K562 (cell line): Measurements from ENCODE around the gene RXRB. TPM values are rescaled to one million over a fixed set of nuclear protein-coding genes. Genes with fewer than 3 reads are reported as not detected.

ENCODE experiments used
- BRD4 ChIP-seq: fragments of 200-600 bp; sonication (generic); IDR thresholded peaks from 2 replicates; pipeline ENCODE4 v1.6.1; 2017; ENCODE audit warnings: inconsistent platforms
- E2F4 ChIP-seq: sonication (generic); formaldehyde crosslinking; IDR thresholded peaks from 2 replicates; pipeline ENCODE4 v1.8.0; 2022; ENCODE audit warnings: mild to moderate bottlenecking, low read depth, missing genetic modification reagents
- ETV6 ChIP-seq, 3 experiments: fragments of 150-350 bp in 1 of 3; sonication (generic) in 1 of 3; formaldehyde crosslinking in 1 of 3; IDR thresholded peaks; 2 replicates each; pipeline versions ENCODE4 v1.6.1 to v1.8.0; 2014 to 2022; ENCODE audit warnings: borderline replicate concordance in 2 of 3, low read depth in 2 of 3, antibody characterized with exemption in 1 of 3, low read length in 1 of 3, mild to moderate bottlenecking in 1 of 3, missing genetic modification reagents in 1 of 3
- HEY1 ChIP-seq: fragments of 250-450 bp; sonication (Bioruptor Pico); IDR thresholded peaks from 2 replicates; pipeline ENCODE4 v1.5.0; 2020; ENCODE audit warnings: mild to moderate bottlenecking, moderate library complexity, borderline replicate concordance
- HIVEP1 ChIP-seq: fragments of 250-450 bp; sonication (Bioruptor Pico); IDR thresholded peaks from 2 replicates; pipeline ENCODE4 v1.4.0; 2020; ENCODE audit warnings: mild to moderate bottlenecking
- HNRNPL ChIP-seq: fragments of 200-400 bp; formaldehyde crosslinking; IDR thresholded peaks from 2 replicates; pipeline ENCODE4 v1.6.1; 2017; ENCODE audit warnings: low read depth, mild to moderate bottlenecking, low read length
- ILF3 ChIP-seq: fragments of 450-650 bp; IDR thresholded peaks from 2 replicates; pipeline ENCODE4 v1.6.1; 2018; ENCODE audit warnings: antibody characterized with exemption, mild to moderate bottlenecking, moderate library complexity, borderline replicate concordance
- KDM4B ChIP-seq, 2 experiments: fragments of 450-650 bp in 1 of 2; sonication (generic) in 1 of 2; IDR thresholded peaks; 2 replicates each; pipeline ENCODE4 v1.6.1; 2016 to 2017; ENCODE audit warnings: borderline replicate concordance in 2 of 2, antibody characterized with exemption in 1 of 2, low read depth in 1 of 2, mild to moderate bottlenecking in 1 of 2
- MBD2 ChIP-seq: sonication (generic); IDR thresholded peaks from 2 replicates; pipeline ENCODE4 v1.6.1; 2016; ENCODE audit warnings: low read depth, borderline replicate concordance
- MCM5 ChIP-seq: fragments of 450-650 bp; IDR thresholded peaks from 2 replicates; pipeline ENCODE4 v1.6.1; 2016; ENCODE audit warnings: low read depth
- MITF ChIP-seq: IDR thresholded peaks from 2 replicates; pipeline ENCODE4 v1.6.1; 2014; ENCODE audit warnings: antibody characterized with exemption
- NCOA1 ChIP-seq: fragments of 450-650 bp; IDR thresholded peaks from 2 replicates; pipeline ENCODE4 v1.6.1; 2016; ENCODE audit warnings: low read depth
- PHB ChIP-seq: fragments of 250-450 bp; sonication (Bioruptor Pico); IDR thresholded peaks from 2 replicates; pipeline ENCODE4 v1.5.0; 2021
- PHTF2 ChIP-seq: fragments of 250-450 bp; sonication (Bioruptor Pico); IDR thresholded peaks from 2 replicates; pipeline ENCODE4 v1.5.0; 2021; ENCODE audit warnings: mild to moderate bottlenecking
- SOX6 ChIP-seq: fragments of 450-650 bp; IDR thresholded peaks from 2 replicates; pipeline ENCODE4 v1.6.1; 2014; ENCODE audit warnings: mild to moderate bottlenecking
- SP1 ChIP-seq: sonication (generic); formaldehyde crosslinking; IDR thresholded peaks from 2 replicates; pipeline ENCODE4 v1.8.1; 2022; ENCODE audit warnings: mild to moderate bottlenecking, missing genetic modification reagents
- SP2 ChIP-seq: IDR thresholded peaks from 2 replicates; pipeline ENCODE4 v1.6.1; 2011; ENCODE audit warnings: mild to moderate bottlenecking, low read depth, low read length, moderate library complexity; ENCODE audit not compliant: poor library complexity, severe bottlenecking; ENCODE audit errors: extremely low read depth
- SREBF2 ChIP-seq: sonication (generic); formaldehyde crosslinking; IDR thresholded peaks from 2 replicates; pipeline ENCODE4 v1.4.0; 2020; ENCODE audit warnings: mild to moderate bottlenecking, missing genetic modification reagents
- THRB ChIP-seq: fragments of 450-650 bp; formaldehyde crosslinking; conservative IDR thresholded peaks from 2 replicates; pipeline ENCODE4 v1.4.0; 2022; ENCODE audit warnings: mild to moderate bottlenecking, missing genetic modification characterization
- USF2 ChIP-seq: sonication (generic); formaldehyde crosslinking; IDR thresholded peaks from 2 replicates; pipeline ENCODE4 v1.5.0; 2020; ENCODE audit warnings: missing genetic modification reagents
- ZNF165 ChIP-seq: fragments of 250-450 bp; sonication (Bioruptor Pico); IDR thresholded peaks from 2 replicates; pipeline ENCODE4 v1.4.0; 2020; ENCODE audit warnings: borderline replicate concordance
- ZNF384 ChIP-seq: IDR thresholded peaks from 2 replicates; pipeline ENCODE4 v1.6.1; 2012; ENCODE audit warnings: low read depth, low read length, improper control_type of control experiment
- ZNF586 ChIP-seq: fragments of 450-650 bp; formaldehyde crosslinking; conservative IDR thresholded peaks from 2 replicates; pipeline ENCODE4 v1.4.0; 2020; ENCODE audit warnings: mild to moderate bottlenecking, moderate library complexity
- polyA plus RNA-seq, 8 experiments: library from polyadenylated mRNA; depleted of rRNA in 4 of 8; stranded (reverse) in 5 of 8; unstranded in 3 of 8; fragments of >200 nt; fragmentation: Nextera tagmentation in 2 of 8; fragmentation: Illumina TruSeq in 1 of 8; extraction: Ambion mirVana in 2 of 8; extraction: Trizol in 1 of 8; gene quantifications; 2 replicates each; pipeline versions ENCODE4 v1.2.1 to v1.2.3, GENCODE V29; 2011 to 2014; ENCODE audit warnings: inconsistent platforms in 1 of 8, missing spikeins in 1 of 8
- total RNA-seq, 7 experiments: library from RNA; depleted of rRNA in 6 of 7; stranded (reverse); fragments of >200 nt in 6 of 7; fragmentation: Illumina TruSeq in 2 of 7; extraction: Trizol in 2 of 7; gene quantifications; 2 replicates each; pipeline versions ENCODE4 v1.2.1 to v1.2.3, GENCODE V29; 2011 to 2021; ENCODE audit warnings: low replicate concordance in 1 of 7

Gene RXRB
- total and polyA plus RNA-seq, 9 of the 15 experiments (the other 6 are each of a cell fraction or from before 2014, with no cell fraction given), result 0.76 to 35.5 (median 18.4) TPM

DNA sequence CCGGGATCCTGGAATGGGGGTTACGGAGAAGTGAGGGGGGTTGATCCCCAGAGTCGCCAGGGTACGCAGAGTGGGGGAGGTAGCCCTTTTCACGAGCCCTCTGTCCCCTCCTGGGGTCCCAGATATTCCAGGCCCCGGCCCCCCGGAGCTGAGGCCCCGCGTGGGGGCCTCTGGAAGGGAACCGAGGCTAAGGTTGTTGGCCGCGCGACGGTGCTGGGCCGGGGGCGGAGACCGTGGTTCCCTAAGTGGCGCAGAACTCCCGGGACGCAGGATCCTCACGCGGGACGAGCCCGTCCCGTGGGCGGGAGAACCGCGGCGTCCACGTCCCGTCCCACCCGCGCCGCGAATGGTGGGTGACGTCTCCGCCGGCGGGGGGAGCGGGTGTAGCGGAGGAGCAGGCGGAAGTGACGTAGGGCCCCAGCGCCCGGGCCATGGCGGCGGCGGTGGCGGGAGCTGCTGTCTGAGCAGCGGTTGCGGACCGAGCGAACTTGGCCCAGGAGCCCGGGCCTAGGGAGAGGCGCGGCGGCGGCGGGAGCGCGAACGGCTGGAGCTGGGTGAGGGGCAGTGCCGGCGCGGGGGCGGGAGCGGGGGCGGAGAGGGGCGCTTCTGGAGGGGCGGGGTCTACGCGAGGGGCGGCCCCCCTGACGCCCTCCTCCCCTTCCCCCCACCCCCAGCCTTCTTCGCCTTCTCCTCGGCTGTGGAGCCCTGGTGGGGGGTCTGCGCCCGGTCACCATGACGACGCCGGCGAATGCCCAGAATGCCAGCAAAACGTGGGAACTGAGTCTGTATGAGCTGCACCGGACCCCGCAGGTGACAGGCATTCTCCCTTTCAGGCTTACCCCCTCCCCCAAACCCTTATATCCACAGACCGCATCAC is 7.9 kb upstream of the RXRB start, which contains the start of gene RING1 (continued):
- no peak for TF ChIP-seq SP2
- TF ChIP-seq SP1 (CRISPR knock-in tag), result peak; percentile 73
- TF ChIP-seq MCM5, result no peak
- peak in 1 of 2 experiments; percentile 97; a peak in 2 of 4 replicates for TF ChIP-seq KDM4B (IDR thresholded peaks at IDR 0.05; ENCODE audit: borderline replicate concordance in 2 of 2, low read depth in 1 of 2)
- TF ChIP-seq ZNF384, result no peak
- no peak; the same call in 1 of the 2 replicates for TF ChIP-seq ILF3
- no peak for TF ChIP-seq HIVEP1
- TF ChIP-seq PHTF2 (CRISPR knock-in tag), result no peak
- no peak for TF ChIP-seq NCOA1
- TF ChIP-seq ETV6 (IDR thresholded peaks at IDR 0.05; ENCODE audit: borderline replicate concordance in 1 of 2, low read depth in 2 of 2, low read length in 1 of 2), result 0 out of 4 replicates have a peak, but pooled peaks of 1 of the 2 experiments have one; percentile 53
- no peak for TF ChIP-seq ETV6 (CRISPR knock-in tag; IDR thresholded peaks at IDR 0.05; ENCODE audit: borderline replicate concordance)
- TF ChIP-seq HNRNPL, result peak; percentile 66; the same call in 1 of the 2 replicates
- no peak for TF ChIP-seq SREBF2
- no peak for TF ChIP-seq HEY1 (CRISPR knock-in tag)
- TF ChIP-seq SOX6, result no peak; the same call in 1 of the 2 replicates
- TF ChIP-seq USF2 (CRISPR knock-in tag), result no peak
- TF ChIP-seq MBD2, result peak; percentile 84; the same call in 1 of the 2 replicates
- peak; percentile 70; the same call in 1 of the 2 replicates for TF ChIP-seq E2F4 (CRISPR knock-in tag)
- TF ChIP-seq ZNF586 (CRISPR knock-in tag), result no peak
- peak; percentile 69; the same call in 1 of the 2 replicates for TF ChIP-seq PHB
- TF ChIP-seq BRD4, result peak; percentile 88; the same call in 1 of the 2 replicates
- TF ChIP-seq MITF, result 0 out of 2 replicates have a peak, but pooled peaks have one; percentile 42
- no peak for TF ChIP-seq THRB
- no peak for TF ChIP-seq ZNF165 (CRISPR knock-in tag)
